GM15510 (cell line): ENCODE results near the gene KCNG4.

Experiments used
- POLR2A ChIP-seq: IDR thresholded peaks from 3 replicates; pipeline ENCODE4 v1.6.1; 2011; ENCODE audit warnings: borderline replicate concordance; ENCODE audit not compliant: insufficient read length; ENCODE audit errors: extremely low read depth

The KCNG4 gene

GRCh38 chr16:84239909-84240308 lies at the start of gene KCNG4:
Gene KCNG4 (minus strand): TSS chr16:84240012. CDS start chr16:84237485, 2,527 bp downstream.
- TF ChIP-seq POLR2A: no peak

GRCh38 chr16:84288902-84289301 lies 49.1 kb upstream of the KCNG4 start:
- TF ChIP-seq POLR2A: no peak

DNA sequence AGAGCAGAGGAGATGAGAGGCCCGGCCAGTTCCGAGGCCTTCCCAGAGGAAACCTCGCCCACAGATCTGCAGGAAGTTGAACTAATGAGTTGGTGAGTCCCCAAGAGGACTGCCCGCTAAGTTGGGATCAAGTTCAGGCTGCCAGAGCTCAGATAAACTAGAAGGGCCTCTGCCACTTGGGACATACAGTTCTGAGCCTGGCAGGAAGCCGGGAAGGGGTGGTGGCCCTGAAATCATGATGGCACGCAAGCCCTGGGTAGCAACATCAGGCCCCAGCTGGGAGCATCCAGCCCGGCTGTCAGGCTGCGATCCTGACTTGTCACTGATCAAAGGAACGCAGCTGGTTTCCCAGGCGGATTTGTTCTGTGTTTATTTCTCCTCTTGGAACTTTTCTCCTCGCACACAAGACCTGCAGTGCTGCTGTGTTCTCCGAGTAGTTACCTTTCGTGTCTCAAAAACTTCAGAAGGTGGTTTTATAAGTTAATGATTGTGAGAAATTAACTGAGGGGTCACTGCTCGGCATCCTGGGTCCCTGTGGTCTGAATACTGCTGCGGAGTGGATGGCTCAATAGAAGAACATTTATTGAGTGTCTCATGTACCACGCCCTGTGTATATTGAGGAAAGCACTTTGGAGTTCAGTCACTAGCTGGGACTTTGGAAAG lies 46.9 kb upstream of the KCNG4 start:
- no peak for TF ChIP-seq POLR2A

DNA sequence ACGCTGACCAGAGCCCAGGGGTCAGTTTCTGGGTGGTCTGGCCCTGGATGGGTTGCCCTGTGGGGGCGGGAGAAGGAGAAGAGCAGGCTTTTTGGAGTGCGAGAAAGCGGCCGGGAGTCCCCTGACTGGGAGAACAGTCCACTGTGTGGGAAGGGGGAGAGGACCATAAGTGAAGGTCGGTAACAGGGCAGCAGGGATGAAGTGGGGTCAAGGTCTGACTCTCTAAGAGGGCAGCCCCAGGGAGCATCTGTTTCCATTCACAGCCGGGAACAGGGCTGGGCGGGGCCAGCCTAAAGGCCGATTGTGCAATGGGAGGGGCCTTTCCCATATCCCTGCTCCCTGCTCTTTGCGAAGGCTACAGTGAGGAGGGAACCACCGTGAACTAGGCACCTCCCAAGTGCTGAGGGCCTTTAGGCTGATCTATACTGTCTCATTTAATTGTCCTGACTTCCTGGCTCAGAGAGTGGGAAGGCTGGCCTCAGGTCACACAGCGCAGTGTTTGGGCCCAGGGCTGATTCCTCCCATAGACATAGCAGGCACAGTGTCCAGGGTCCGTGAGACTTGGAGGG lies 44.4 kb upstream of the KCNG4 start:
- no peak for TF ChIP-seq POLR2A

DNA sequence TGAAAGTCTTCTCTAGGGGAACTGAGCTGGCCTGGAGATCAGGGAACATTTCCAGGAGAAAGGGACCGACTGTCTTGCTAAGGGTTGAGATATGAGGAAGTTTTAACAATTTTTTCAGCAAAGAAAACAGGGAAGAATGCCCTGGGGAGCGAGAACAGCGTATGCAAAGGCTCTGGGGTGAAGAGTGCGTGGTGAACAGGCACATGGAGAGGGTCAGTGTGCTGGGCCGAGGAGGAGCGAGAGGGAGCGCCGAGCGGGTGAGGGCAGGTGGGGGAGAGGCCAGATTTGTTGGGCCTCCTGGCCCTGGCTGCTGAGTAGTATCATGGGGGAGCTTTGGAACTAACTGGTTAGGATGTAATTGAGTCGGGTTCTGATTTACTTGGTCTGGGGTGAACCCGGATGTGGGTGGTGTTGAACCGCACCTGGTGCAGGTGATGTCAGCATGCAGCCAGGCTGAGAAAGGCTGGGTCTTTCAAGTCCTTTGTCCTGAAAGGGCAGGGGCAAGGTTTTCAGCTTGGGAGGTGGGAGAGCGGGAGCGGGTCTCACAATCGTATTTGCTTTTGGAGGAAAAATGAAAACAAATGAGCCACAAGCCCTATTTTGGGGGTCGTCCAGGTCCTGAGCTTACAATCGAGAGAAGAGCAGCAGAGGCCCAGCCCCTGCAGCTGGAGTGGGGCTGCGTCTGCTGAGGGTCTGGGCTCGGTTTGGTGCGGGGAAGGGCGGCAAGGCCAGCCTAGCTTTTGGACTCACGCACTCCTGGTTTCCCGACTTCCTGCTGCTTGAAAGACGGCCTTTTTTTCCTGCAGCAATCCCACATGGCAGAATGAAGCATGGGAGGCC lies 43.7 kb upstream of the KCNG4 start:
- no peak for TF ChIP-seq POLR2A

GRCh38 chr16:84282533-84282932 lies 42.7 kb upstream of the KCNG4 start:
- no peak for TF ChIP-seq POLR2A

GRCh38 chr16:84281074-84281473 lies 41.3 kb upstream of the KCNG4 start:
- no peak for TF ChIP-seq POLR2A

- no peak for TF ChIP-seq POLR2A
These were observed 40.1 kb upstream of the KCNG4 start for GRCh38 chr16:84279881-84280280.

DNA sequence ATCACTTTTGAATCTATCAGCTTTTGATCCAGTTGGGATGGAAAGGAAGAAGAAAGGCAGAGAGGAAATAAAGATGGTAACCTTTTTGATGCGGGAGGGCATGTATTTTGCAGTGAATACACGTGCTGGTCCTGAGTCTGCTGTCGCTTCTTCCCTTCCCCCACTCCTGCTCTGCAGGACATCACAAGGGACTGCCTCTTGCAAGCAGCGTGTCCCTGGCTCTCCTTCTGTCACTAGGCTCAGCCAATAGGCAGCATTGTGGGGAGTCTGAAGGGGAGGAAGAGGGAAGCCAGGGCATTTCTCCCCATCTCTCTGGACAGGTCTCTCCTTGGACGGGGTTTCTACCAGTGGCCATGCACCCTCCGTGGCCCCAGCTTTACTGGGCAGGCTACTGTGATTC lies 39.2 kb upstream of the KCNG4 start:
- no peak for TF ChIP-seq POLR2A

GRCh38 chr16:84278333-84278732 lies 38.5 kb upstream of the KCNG4 start:
- TF ChIP-seq POLR2A: no peak

DNA sequence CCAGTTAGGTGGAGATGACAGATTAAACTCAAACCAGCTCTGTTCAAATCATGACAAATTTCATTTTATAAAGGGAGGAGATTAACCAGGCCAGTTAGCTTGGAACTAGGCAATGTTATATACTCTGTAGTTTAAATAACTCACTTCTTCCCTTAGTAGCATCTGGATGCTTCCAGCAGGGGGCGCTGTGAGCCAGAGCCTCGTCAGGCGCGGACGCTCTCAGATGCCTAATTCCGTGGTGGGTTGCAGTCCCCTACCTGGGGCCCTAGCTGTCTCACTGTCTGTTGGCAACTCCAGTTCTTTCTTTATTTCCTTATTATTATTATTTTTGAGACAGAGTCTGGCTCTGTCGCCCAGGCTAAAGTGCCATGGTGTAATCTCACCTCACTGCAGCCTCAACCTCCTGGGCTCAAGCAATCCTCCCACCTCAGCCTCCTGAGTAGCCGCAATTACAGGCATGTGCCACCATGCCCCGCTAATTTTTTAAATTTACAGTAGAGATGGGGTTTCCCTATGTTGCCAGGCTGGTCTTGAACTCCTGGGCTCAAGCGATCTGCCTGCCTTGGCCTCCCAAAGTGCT lies 37.5 kb upstream of the KCNG4 start:
- no peak for TF ChIP-seq POLR2A

GRCh38 chr16:84275585-84276151 lies 35.9 kb upstream of the KCNG4 start:
- no peak for TF ChIP-seq POLR2A

- TF ChIP-seq POLR2A: no peak
These were observed 34.7 kb upstream of the KCNG4 start for GRCh38 chr16:84274515-84274914.

- TF ChIP-seq POLR2A: no peak
These were observed 33.0 kb upstream of the KCNG4 start for GRCh38 chr16:84272740-84273320.

DNA sequence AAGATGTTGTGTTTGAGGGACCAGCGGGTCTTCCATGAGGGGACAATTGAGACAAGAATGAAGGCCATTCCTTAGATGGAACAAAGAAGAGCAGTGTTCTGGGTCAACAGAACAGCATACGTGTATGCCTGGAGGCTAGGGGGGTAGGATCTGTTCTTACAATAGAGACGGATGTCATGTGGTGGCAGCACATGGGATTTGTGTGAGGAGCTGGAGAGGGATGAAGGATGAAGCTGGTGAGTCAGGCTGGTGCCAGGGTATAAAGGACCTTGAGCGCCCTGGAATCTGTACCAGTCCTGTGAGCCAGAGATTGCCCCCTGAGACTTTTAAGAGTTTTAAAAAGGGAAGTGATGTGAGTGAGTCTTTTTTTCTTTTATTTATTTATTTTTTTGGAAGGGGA lies 32.1 kb upstream of the KCNG4 start:
- no peak for TF ChIP-seq POLR2A
